GM12878 (cell line): Measurements from ENCODE around the gene ARMC2. TPM values are rescaled to one million over a fixed set of nuclear protein-coding genes. Genes with fewer than 3 reads are reported as not detected.

Experiments
- ATAC-seq: fragments of 200-7000 bp; cut with Tn5 transposase; 3 replicates; pipeline ENCODE4 v1.9.1; 2020; ENCODE audit warnings: mild to moderate bottlenecking, moderate library complexity
- BruUV-seq: library from RNA; stranded (reverse); fragments of 400-500 nt; replicated peaks from 2 replicates; lab custom pipeline; 2021; lab: Mats Ljungman, UMichigan
- CTCF ChIA-PET: fragments of 300-600 bp; sonication (Branson Sonifier 250); formaldehyde crosslinking; extraction: SDS; loops from one replicate; lab custom pipeline; 2021; ENCODE audit warnings: inconsistent platforms; lab: Yijun Ruan, JAX
- POLR2A ChIA-PET: fragments of 350-600 bp; formaldehyde crosslinking; extraction: SDS; loops from one replicate; lab custom pipeline; 2021; ENCODE audit warnings: inconsistent platforms; lab: Charles Lee
- RAD21 ChIA-PET: fragments of 300-600 bp; sonication (Branson Sonifier 250); formaldehyde crosslinking; loops from one replicate; lab custom pipeline; 2023; ENCODE audit warnings: antibody characterized with exemption; ENCODE audit not compliant: unreplicated experiment; lab: Charles Lee
- SMC1A ChIA-PET: fragments of 300-600 bp; sonication (Branson Sonifier 250); formaldehyde crosslinking; loops from one replicate; lab custom pipeline; 2023; ENCODE audit not compliant: unreplicated experiment, uncharacterized antibody; lab: Charles Lee
- DNase-seq: peaks from one replicate; pipeline ENCODE4 v3.0.0-alpha.2; 2011; ENCODE audit warnings: low read depth, low spot score
- FAIRE-seq: peaks from 3 replicates; lab custom pipeline; 2011; peaks lifted over from hg19 to GRCh38; lab: Jason Lieb, UNC
- H2AFZ ChIP-seq: 2 replicates; pipeline ENCODE4 v1.6.0; 2011; ENCODE audit warnings: low read depth, low read length, control low read depth; ENCODE audit not compliant: control insufficient read depth
- H3K27ac ChIP-seq: 2 replicates; pipeline ENCODE4 v1.5.1; 2011; ENCODE audit warnings: control low read depth; ENCODE audit not compliant: control insufficient read depth, insufficient read depth
- H3K27me3 ChIP-seq, 2 experiments: replicated peaks in 1 of 2; 2 replicates each; pipeline versions ENCODE4 v1.6.0 to v1.6.1; 2011; ENCODE audit warnings: low read length in 1 of 2; ENCODE audit not compliant: control insufficient read depth in 2 of 2, insufficient read depth in 2 of 2
- H3K36me3 ChIP-seq, 2 experiments: 2 replicates each; pipeline ENCODE4 v1.5.1; 2011; ENCODE audit warnings: low read length in 1 of 2; ENCODE audit not compliant: control insufficient read depth in 2 of 2, insufficient read depth in 2 of 2
- H3K4me1 ChIP-seq: 2 replicates; pipeline ENCODE4 v1.6.1; 2011; ENCODE audit warnings: mild to moderate bottlenecking, low read length, moderate library complexity, mixed read lengths; ENCODE audit not compliant: control insufficient read depth, insufficient read depth
- H3K4me2 ChIP-seq: 2 replicates; pipeline ENCODE4 v1.6.0; 2011; ENCODE audit warnings: control low read depth; ENCODE audit not compliant: control insufficient read depth, insufficient read depth
- H3K4me3 ChIP-seq: fragments of 200-600 bp; sonication (generic); 2 replicates; pipeline ENCODE4 v1.5.1; 2016
- H3K79me2 ChIP-seq: 2 replicates; pipeline ENCODE4 v1.6.0; 2011; ENCODE audit warnings: low read length; ENCODE audit not compliant: control insufficient read depth, insufficient read depth
- H3K9ac ChIP-seq: 2 replicates; pipeline ENCODE4 v1.8.0; 2011; ENCODE audit warnings: low read length, control low read depth, mixed read lengths; ENCODE audit not compliant: control insufficient read depth, insufficient read depth
- H3K9me3 ChIP-seq: replicated peaks from 3 replicates; pipeline ENCODE4 v1.5.1; 2011; ENCODE audit warnings: mild to moderate bottlenecking, low read length; ENCODE audit not compliant: control insufficient read depth, insufficient read depth
- H4K20me1 ChIP-seq: 2 replicates; pipeline ENCODE4 v1.6.0; 2011; ENCODE audit not compliant: control insufficient read depth, insufficient read depth
- HCFC1 ChIP-seq: fragments of 150-350 bp; IDR thresholded peaks from 2 replicates; pipeline ENCODE4 v1.6.1; 2014; ENCODE audit warnings: low read length
- JUND ChIP-seq: IDR thresholded peaks from 2 replicates; pipeline ENCODE4 v1.6.1; 2012; ENCODE audit warnings: low read depth, mild to moderate bottlenecking, low read length, improper control_type of control experiment, moderate library complexity
- SMAD5 ChIP-seq: IDR thresholded peaks from 2 replicates; pipeline ENCODE4 v1.6.1; 2016; ENCODE audit warnings: antibody characterized with exemption, low read depth
- SP1 ChIP-seq: IDR thresholded peaks from one replicate; pipeline ENCODE4 v1.6.1; 2011; ENCODE audit warnings: low read depth, low read length
- WGBS: methylation state at CpG from one replicate; pipeline ENCODE4 v1.1.6; 2016; ENCODE audit warnings: low lambda C conversion rate; ENCODE audit not compliant: insufficient replicate concordance, insufficient coverage; ENCODE audit errors: missing lambda C conversion rate; 5-methylcytosine and 5-hydroxymethylcytosine counted together
- in situ Hi-C: fragments of 300-500 bp; cut with MboI; formaldehyde crosslinking; loops from 9 replicates; pipeline ENCODE4 v1.14.3; 2018; ENCODE audit warnings: mixed read lengths
- intact Hi-C: fragments of 100-400 bp; cut with micrococcal nuclease; formaldehyde crosslinking; loops from one replicate; pipeline ENCODE4 v1.14.2; 2022; ENCODE audit not compliant: unreplicated experiment
- polyA plus RNA-seq, 11 experiments: library from polyadenylated mRNA; depleted of rRNA in 4 of 11; unstranded in 6 of 11; stranded (reverse) in 5 of 11; fragments of >200 nt; fragmentation: Nextera tagmentation in 4 of 11; fragmentation: Illumina TruSeq in 1 of 11; extraction: Ambion mirVana in 4 of 11; extraction: Trizol in 1 of 11; gene quantifications; 1 replicate in 1 of 11; 2 replicates in 10 of 11; pipeline versions ENCODE4 v1.2.1 to v1.2.3, GENCODE V29; 2011 to 2016; ENCODE audit warnings: inconsistent platforms in 2 of 11, missing spikeins in 2 of 11, low read depth in 1 of 11
- total RNA-seq, 4 experiments: library from RNA; depleted of rRNA in 3 of 4; stranded (reverse); fragments of >200 nt in 3 of 4; fragmentation: Illumina TruSeq in 1 of 4; extraction: Trizol in 1 of 4; gene quantifications; 2 replicates each; pipeline versions ENCODE4 v1.2.1 to v1.2.3, GENCODE V29; 2013 to 2021

ARMC2 gene
- total and polyA plus RNA-seq, 10 of the 15 experiments (the other 5 are each of a cell fraction or from before 2014, with no cell fraction given), result 0.06 to 0.33 (median 0.21) TPM; not detected in 5

DNA sequence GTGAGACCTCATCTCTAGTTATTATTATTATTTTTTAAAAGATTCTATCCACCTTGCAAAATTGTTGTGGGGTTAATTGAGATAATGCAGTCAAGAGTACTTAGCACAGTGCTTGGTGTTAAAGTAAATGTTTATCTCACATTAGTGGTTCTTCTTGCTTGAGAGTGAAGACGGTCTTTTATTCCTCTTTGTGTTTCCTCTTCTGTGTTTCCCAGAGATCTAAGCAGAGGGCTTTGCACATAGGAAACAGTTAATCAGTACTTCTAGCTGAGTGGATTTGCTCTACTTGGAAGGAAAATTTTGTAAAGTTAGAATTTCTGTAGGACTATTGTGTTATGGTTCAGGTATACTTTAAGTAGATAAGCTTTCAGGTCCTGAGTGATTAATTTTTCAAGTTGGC is 3.5 kb downstream of the ARMC2 start:
- Histone ChIP-seq H3K4me1 (no peaks in the 10 kb centered on the region; the same call in 1 of the 2 replicates), H3K27ac (no peak overlapping the region), H3K79me2 (no peaks in the 10 kb centered on the region), H3K36me3 (no peaks in the 10 kb centered on the region), H3K9ac (no peak overlapping the region), H3K4me2 (no peak overlapping the region), H3K4me3 (no peak overlapping the region), H2AFZ (no peak overlapping the region), H3K27me3 (peaks cover 2 to 8% of the 10 kb centered on the region in 2 experiments; a peak in 3 of 4 replicates), H3K9me3 (no peaks in the 10 kb centered on the region; the same call in 2 of the 3 replicates), H4K20me1 (no peaks in the 10 kb centered on the region)
- CTCF ChIA-PET, result interaction anchor here (0.6 kb wide), 1 partner anchor 68 kb away, joined by 3 read pairs; no protein-coding TSS in a partner anchor
- WGBS, result 95% methylated on average over 1 of the region's 1 CpG
- SMC1A ChIA-PET, result no interaction called here
- ATAC-seq (no peak), DNase-seq (no peak), FAIRE-seq (no peak)
- intact Hi-C loops, result no loop called here
- RAD21 ChIA-PET, result no interaction called here
- in situ Hi-C loops, result no loop called here
- no TSS peak for BruUV-seq
- POLR2A ChIA-PET, result no interaction called here
- no peak for TF ChIP-seq JUND

- H3K4me1 ChIP-seq, result no peaks in the 10 kb centered on the region
- no peak for TF ChIP-seq SMAD5
- TF ChIP-seq HCFC1, result no peak
- TF ChIP-seq SP1, result no peak
- ChIA-PET RAD21 (no interaction called here), POLR2A (no interaction called here), SMC1A (no interaction called here), CTCF (no interaction called here)
- BruUV-seq, result no TSS peak
- DNase-seq (no peak), FAIRE-seq (no peak), ATAC-seq (no peak)
- intact Hi-C loops, result no loop called here
- no peak overlapping the region for H3K27ac ChIP-seq
- H3K9ac ChIP-seq, result no peak overlapping the region
- H3K27me3 ChIP-seq, result peaks cover 0 to 2% of the 10 kb centered on the region in 2 experiments; a peak in 2 of 4 replicates
- H3K4me3 ChIP-seq, result no peak overlapping the region
- no peaks in the 10 kb centered on the region for H4K20me1 ChIP-seq
- H2AFZ ChIP-seq, result no peak overlapping the region
- in situ Hi-C loops, result no loop called here
- H3K36me3 ChIP-seq, result no peaks in the 10 kb centered on the region
- H3K79me2 ChIP-seq, result no peaks in the 10 kb centered on the region
- no peaks in the 10 kb centered on the region; the same call in none of the 3 replicates for H3K9me3 ChIP-seq
- no peak overlapping the region for H3K4me2 ChIP-seq
Measured at GRCh38 chr6:108853077-108853476, 4.9 kb downstream of the ARMC2 start.
